ENCODE results near the gene CD274. TPM values are rescaled to one million over a fixed set of nuclear protein-coding genes. Genes with fewer than 3 reads are reported as not detected.

The CD274 gene
- total and polyA plus RNA-seq, 2 of the 8 experiments (the other 6 are each of a cell fraction or from before 2014, with no cell fraction given) = 0.08 to 0.15 TPM

GRCh38 chr9:5499889-5500398, 49.6 kb downstream of the CD274 start:
- no peak overlapping the region for H3K27ac ChIP-seq (ENCODE audit: low read depth, low read length)
- no peaks in the 10 kb centered on the region; a peak in 2 of 7 replicates for H3K4me1 ChIP-seq (replicated peaks in 1 of 4; ENCODE audit: control insufficient read depth in 3 of 4, insufficient read depth in 4 of 4, low read length in 3 of 4)
- no peaks in the 10 kb centered on the region for H3K9me3 ChIP-seq (ENCODE audit: insufficient read depth in 2 of 2, low read depth in 1 of 2, low read length in 1 of 2)
- H2BK120ac ChIP-seq (replicated peaks; ENCODE audit: low read depth, low read length) = no peak overlapping the region
- H3K14ac ChIP-seq (ENCODE audit: insufficient read length) = no peak overlapping the region
- H2BK15ac ChIP-seq (ENCODE audit: low read length) = no peak overlapping the region
- H2BK20ac ChIP-seq (ENCODE audit: low read length) = no peak overlapping the region
- H4K5ac ChIP-seq (ENCODE audit: insufficient read length, low read depth, low read length) = no peak overlapping the region
- H2AK5ac ChIP-seq (ENCODE audit: low read depth, low read length) = no peak overlapping the region
- H2AFZ ChIP-seq (ENCODE audit: low read length) = no peak overlapping the region
- no peak overlapping the region for H2BK12ac ChIP-seq (ENCODE audit: low read depth, low read length)
- H3K36me3 ChIP-seq (ENCODE audit: control insufficient read depth in 2 of 4, insufficient read depth in 4 of 4, low read length in 3 of 4) = no peaks in the 10 kb centered on the region
- H3K23ac ChIP-seq (ENCODE audit: insufficient read length) = no peak overlapping the region
- no peak overlapping the region for H3K56ac ChIP-seq (replicated peaks; ENCODE audit: insufficient read length, low read depth, low read length)
- no peak overlapping the region for H3K4me3 ChIP-seq (ENCODE audit: extremely low read depth in 1 of 4, insufficient read depth in 2 of 4, low read depth in 3 of 4, low read length in 4 of 4)
- CTCF ChIA-PET (ENCODE audit: partially characterized antibody) = interaction anchor here (1.1 kb wide), 1 partner anchor 33 kb away, joined by 3 read pairs; no protein-coding TSS in a partner anchor
- FAIRE-seq (no peak), DNase-seq (ENCODE audit: low read depth in 1 of 2, low spot score in 2 of 2) (no peak)
- H3K23me2 ChIP-seq (ENCODE audit: low read depth, low read length) = no peaks in the 10 kb centered on the region
- WGBS, 2 experiments (ENCODE audit: extremely low coverage in 1 of 2, insufficient coverage in 1 of 2, insufficient read length in 1 of 2, insufficient replicate concordance in 2 of 2, low coverage in 1 of 2, low lambda C conversion rate in 2 of 2, missing lambda C conversion rate in 1 of 2) = 90% methylated on average over 4 of the region's 4 CpGs; no CpG with 5 or more reads in 1 of the 2 experiments
- H3K4ac ChIP-seq (replicated peaks; ENCODE audit: insufficient read length, low read depth, low read length) = no peak overlapping the region
- POLR2A ChIA-PET (ENCODE audit: partially characterized antibody) = interaction anchor here (1.0 to 1.4 kb wide), 2 partner anchors 11 to 30 kb away, joined by 4 read pairs; partner anchors contain the start of gene PDCD1LG2
- no peaks in the 10 kb centered on the region for H4K20me1 ChIP-seq (replicated peaks in 1 of 2; ENCODE audit: control insufficient read depth in 1 of 2, insufficient read depth in 2 of 2, low read length in 2 of 2)
- H3K9ac ChIP-seq (replicated peaks in 1 of 4; ENCODE audit: extremely low read depth in 1 of 4, low read depth in 3 of 4, low read length in 3 of 4) = no peak overlapping the region
- no peak overlapping the region; the same call in 1 of the 2 replicates for H2BK5ac ChIP-seq (ENCODE audit: low read depth, low read length)
- no peaks in the 10 kb centered on the region for H3K27me3 ChIP-seq (replicated peaks in 1 of 4; ENCODE audit: control insufficient read depth in 3 of 4, extremely low read depth in 1 of 4, insufficient read depth in 3 of 4, low read length in 3 of 4)
- no peak overlapping the region for H3K18ac ChIP-seq (ENCODE audit: extremely low read depth, low read length)
- no peak overlapping the region for H4K8ac ChIP-seq (ENCODE audit: extremely low read depth, insufficient read depth, low read length)
- no peaks in the 10 kb centered on the region for H3K79me1 ChIP-seq (ENCODE audit: low read depth, low read length)
- H4K91ac ChIP-seq (replicated peaks; ENCODE audit: insufficient read length, low read length) = no peak overlapping the region
- no peak overlapping the region for H3K4me2 ChIP-seq (ENCODE audit: insufficient read depth in 1 of 2, low read depth in 2 of 2, low read length in 2 of 2)
- H3K79me2 ChIP-seq (ENCODE audit: control insufficient read depth in 1 of 2, insufficient read depth in 2 of 2, low read length in 2 of 2) = no peaks in the 10 kb centered on the region
- TF ChIP-seq KDM1A (IDR thresholded peaks at IDR 0.05; ENCODE audit: borderline replicate concordance, low read length) (no peak), CTCF (IDR thresholded peaks at IDR 0.05; ENCODE audit: control extremely low read depth in 1 of 3, insufficient read depth in 1 of 3, low read depth in 1 of 3, low read length in 3 of 3) (no peak), POLR2A (IDR thresholded peaks at IDR 0.05; ENCODE audit: control extremely low read depth in 1 of 2, low read depth in 2 of 2, low read length in 2 of 2) (no peak), MAX (IDR thresholded peaks at IDR 0.05) (no peak), RFX5 (IDR thresholded peaks at IDR 0.05; ENCODE audit: borderline replicate concordance, low read depth, low read length) (no peak), TAF7 (optimal IDR thresholded peaks at IDR 0.05; ENCODE audit: borderline replicate concordance, low read depth, low read length) (no peak), TAF1 (IDR thresholded peaks at IDR 0.05; ENCODE audit: low read depth, low read length) (no peak), SIRT6 (IDR thresholded peaks at IDR 0.05; ENCODE audit: low read length) (no peak), BACH1 (IDR thresholded peaks at IDR 0.05; ENCODE audit: low read length) (no peak), MAFK (IDR thresholded peaks at IDR 0.05; ENCODE audit: low read depth, low read length) (no peak), TEAD4 (IDR thresholded peaks at IDR 0.05; ENCODE audit: low read depth, low read length) (no peak), SP1 (IDR thresholded peaks at IDR 0.05; ENCODE audit: low read depth, low read length) (no peak)
